SK-N-SH (cell line): ENCODE results near the gene GPR12. TPM values are rescaled to one million over a fixed set of nuclear protein-coding genes. Genes with fewer than 3 reads are reported as not detected.

Source experiments
- CTCF ChIA-PET: fragments of 300-600, 350-600 bp; formaldehyde crosslinking; extraction: SDS; loops from one replicate; lab custom pipeline; 2021; lab: Yijun Ruan, JAX
- POLR2A ChIA-PET: fragments of 350-600 bp; sonication (Branson Sonifier 250); formaldehyde crosslinking; extraction: SDS; loops from one replicate; lab custom pipeline; 2020; ENCODE audit warnings: antibody characterized with exemption, inconsistent platforms; lab: Yijun Ruan, JAX
- DNase-seq: peaks from one replicate; pipeline ENCODE4 v3.0.0; 2012
- H2AFZ ChIP-seq: fragments of 200-600 bp; sonication (generic); 2 replicates; pipeline ENCODE4 v1.8.1; 2016; ENCODE audit warnings: antibody characterized with exemption, mild to moderate bottlenecking, low read depth
- H3F3A ChIP-seq: fragments of 200-600 bp; sonication (generic); replicated peaks from 2 replicates; pipeline ENCODE3; 2016; ENCODE audit warnings: antibody characterized with exemption, mild to moderate bottlenecking; ENCODE audit not compliant: insufficient read depth
- H3K27ac ChIP-seq, 2 experiments: fragments of 200-500 bp in 1 of 2; fragments of 200-600 bp in 1 of 2; sonication (Bioruptor generic) in 1 of 2; sonication (generic), shearing (Covaris generic) in 1 of 2; 2 replicates each; pipeline versions ENCODE4 v1.5.1 to v1.6.1; 2014 to 2016; ENCODE audit warnings: low read depth in 2 of 2, inconsistent platforms in 1 of 2, low read length in 1 of 2, mild to moderate bottlenecking in 1 of 2, mixed read lengths in 1 of 2
- H3K27me3 ChIP-seq: fragments of 200-600 bp; sonication (generic), shearing (Covaris generic); 2 replicates; pipeline ENCODE4 v1.6.1; 2016; ENCODE audit warnings: mixed run types; ENCODE audit not compliant: insufficient read depth
- H3K36me3 ChIP-seq, 2 experiments: fragments of 200-500 bp in 1 of 2; fragments of 200-600 bp in 1 of 2; sonication (Bioruptor generic) in 1 of 2; sonication (generic) in 1 of 2; replicated peaks in 1 of 2; 2 replicates each; pipeline versions ENCODE3 to v1.5.1; 2014 to 2016; ENCODE audit warnings: low read length in 1 of 2, mild to moderate bottlenecking in 1 of 2; ENCODE audit not compliant: insufficient read depth in 2 of 2, control insufficient read depth in 1 of 2
- H3K4me1 ChIP-seq, 2 experiments: fragments of 200-500 bp in 1 of 2; fragments of 200-600 bp in 1 of 2; sonication (Bioruptor generic) in 1 of 2; sonication (generic), shearing (Covaris generic) in 1 of 2; 2 replicates each; pipeline versions ENCODE4 v1.5.1 to v1.6.1; 2014 to 2016; ENCODE audit warnings: low read depth in 1 of 2, low read length in 1 of 2, mixed run types in 1 of 2; ENCODE audit not compliant: insufficient read depth in 2 of 2, control insufficient read depth in 1 of 2
- H3K4me2 ChIP-seq: fragments of 200-600 bp; sonication (generic), shearing (Covaris generic); 2 replicates; pipeline ENCODE4 v1.6.1; 2017; ENCODE audit warnings: mixed run types
- H3K4me3 ChIP-seq, 2 experiments: fragments of 200-500 bp in 1 of 2; fragments of 200-600 bp in 1 of 2; sonication (Bioruptor generic) in 1 of 2; sonication (generic), shearing (Covaris generic) in 1 of 2; 2 replicates each; pipeline versions ENCODE4 v1.5.1 to v1.8.1; 2014 to 2016; ENCODE audit warnings: low read depth in 2 of 2, inconsistent platforms in 1 of 2, low read length in 1 of 2, mild to moderate bottlenecking in 1 of 2, mixed read lengths in 1 of 2, moderate library complexity in 1 of 2
- H3K79me2 ChIP-seq: fragments of 200-600 bp; sonication (generic); 2 replicates; pipeline ENCODE4 v1.8.1; 2017; ENCODE audit warnings: mild to moderate bottlenecking; ENCODE audit not compliant: insufficient read depth
- H3K9ac ChIP-seq: fragments of 200-600 bp; sonication (generic); 2 replicates; pipeline ENCODE4 v1.6.1; 2017; ENCODE audit warnings: mixed run types
- H3K9me2 ChIP-seq: fragments of 200-600 bp; sonication (generic); 2 replicates; pipeline ENCODE4 v1.6.1; 2017; ENCODE audit warnings: mixed run types
- H3K9me3 ChIP-seq: fragments of 200-600 bp; sonication (generic); 2 replicates; pipeline ENCODE4 v1.6.1; 2017; ENCODE audit warnings: mixed run types, mild to moderate bottlenecking, moderate library complexity
- H4K20me1 ChIP-seq: fragments of 200-600 bp; sonication (generic); 2 replicates; pipeline ENCODE4 v1.6.1; 2017; ENCODE audit warnings: mild to moderate bottlenecking, mixed run types; ENCODE audit not compliant: insufficient read depth
- CHD2 ChIP-seq: fragments of 150-350 bp; IDR thresholded peaks from 2 replicates; pipeline ENCODE4 v1.6.1; 2018; ENCODE audit warnings: low read length; ENCODE audit not compliant: partially characterized antibody
- ELF1 ChIP-seq: IDR thresholded peaks from 2 replicates; pipeline ENCODE4 v1.4.0; 2012
- EZH2phosphoT487 ChIP-seq: fragments of 200-600 bp; sonication (generic); IDR thresholded peaks from 2 replicates; pipeline ENCODE4 v1.6.1; 2017; ENCODE audit warnings: low read depth, mixed run types, mild to moderate bottlenecking, antibody characterized with exemption, moderate library complexity, borderline replicate concordance
- GATA2 ChIP-seq: sonication (generic); formaldehyde crosslinking; IDR thresholded peaks from 2 replicates; pipeline ENCODE4 v1.5.0; 2020; ENCODE audit warnings: mild to moderate bottlenecking, missing genetic modification reagents
- NRF1 ChIP-seq: IDR thresholded peaks from 2 replicates; pipeline ENCODE4 v1.6.1; 2012; ENCODE audit warnings: low read depth, mild to moderate bottlenecking, low read length
- TAF1 ChIP-seq: IDR thresholded peaks from 2 replicates; pipeline ENCODE4 v1.6.1; 2012; ENCODE audit warnings: low read depth, mild to moderate bottlenecking, low read length, moderate library complexity, borderline replicate concordance
- USF1 ChIP-seq: IDR thresholded peaks from 2 replicates; pipeline ENCODE4 v1.4.0; 2012; ENCODE audit warnings: low read depth, borderline replicate concordance
- WGBS: methylation state at CpG from one replicate; pipeline ENCODE4 v1.1.6; 2017; ENCODE audit warnings: low lambda C conversion rate; 5-methylcytosine and 5-hydroxymethylcytosine counted together
- polyA plus RNA-seq, 3 experiments: library from polyadenylated mRNA; depleted of rRNA; stranded (reverse); fragments of >200 nt; gene quantifications; 2 replicates each; pipeline ENCODE4 v1.2.3, GENCODE V29; 2012
- TF ChIP-seq, protein P1 (sequence below): IDR thresholded peaks from 2 replicates; pipeline ENCODE4 v1.6.1; 2012; ENCODE audit warnings: mild to moderate bottlenecking, low read depth, low read length, moderate library complexity

Gene GPR12
- polyA plus RNA-seq, 1 of the 3 experiments (the other 2 are of a cell fraction) = not detected

- Histone ChIP-seq H3K79me2 (no peaks in the 10 kb centered on the region), H4K20me1 (no peaks in the 10 kb centered on the region), H3K9me2 (no peaks in the 10 kb centered on the region), H3K4me2 (no peak overlapping the region), H3K36me3 (no peaks in the 10 kb centered on the region), H3K4me3 (no peak overlapping the region), H3K4me1 (no peaks in the 10 kb centered on the region), H3K27ac (no peak overlapping the region), H3K9me3 (no peaks in the 10 kb centered on the region), H3K27me3 (peaks cover 4% of the 10 kb centered on the region; the same call in 1 of the 2 replicates), H3K9ac (no peak overlapping the region), H2AFZ (no peak overlapping the region), H3F3A (no peaks in the 10 kb centered on the region)
- TF ChIP-seq EZH2phosphoT487 (no peak), ELF1 (no peak), USF1 (no peak), GATA2 (CRISPR knock-in tag) (no peak), NRF1 (no peak), CHD2 (no peak), TAF1 (no peak)
- DNase-seq = no peak
- POLR2A ChIA-PET = no interaction called here
- CTCF ChIA-PET = no interaction called here
- WGBS = 66% methylated on average over 13 of the region's 25 CpGs
Observed at GRCh38 chr13:26742691-26743358, 17.8 kb downstream of the GPR12 start.

GRCh38 chr13:26735677-26736076 lies 24.9 kb downstream of the GPR12 start:
- Histone ChIP-seq H3K4me1 (no peaks in the 10 kb centered on the region), H3K27ac (no peak overlapping the region), H3K4me3 (no peak overlapping the region), H3F3A (no peaks in the 10 kb centered on the region), H3K9me2 (no peaks in the 10 kb centered on the region), H3K27me3 (no peaks in the 10 kb centered on the region), H2AFZ (no peak overlapping the region), H3K4me2 (no peak overlapping the region), H3K9ac (no peak overlapping the region), H3K79me2 (no peaks in the 10 kb centered on the region), H3K9me3 (no peaks in the 10 kb centered on the region), H3K36me3 (no peaks in the 10 kb centered on the region), H4K20me1 (no peaks in the 10 kb centered on the region)
- DNase-seq = no peak
- POLR2A ChIA-PET = no interaction called here
- CTCF ChIA-PET = interaction anchor here (1.3 kb wide), 1 partner anchor 196 kb away, joined by 4 read pairs; no protein-coding TSS in a partner anchor
- 44% methylated on average over 9 of the region's 9 CpGs for WGBS
- TF ChIP-seq, protein P1, sequence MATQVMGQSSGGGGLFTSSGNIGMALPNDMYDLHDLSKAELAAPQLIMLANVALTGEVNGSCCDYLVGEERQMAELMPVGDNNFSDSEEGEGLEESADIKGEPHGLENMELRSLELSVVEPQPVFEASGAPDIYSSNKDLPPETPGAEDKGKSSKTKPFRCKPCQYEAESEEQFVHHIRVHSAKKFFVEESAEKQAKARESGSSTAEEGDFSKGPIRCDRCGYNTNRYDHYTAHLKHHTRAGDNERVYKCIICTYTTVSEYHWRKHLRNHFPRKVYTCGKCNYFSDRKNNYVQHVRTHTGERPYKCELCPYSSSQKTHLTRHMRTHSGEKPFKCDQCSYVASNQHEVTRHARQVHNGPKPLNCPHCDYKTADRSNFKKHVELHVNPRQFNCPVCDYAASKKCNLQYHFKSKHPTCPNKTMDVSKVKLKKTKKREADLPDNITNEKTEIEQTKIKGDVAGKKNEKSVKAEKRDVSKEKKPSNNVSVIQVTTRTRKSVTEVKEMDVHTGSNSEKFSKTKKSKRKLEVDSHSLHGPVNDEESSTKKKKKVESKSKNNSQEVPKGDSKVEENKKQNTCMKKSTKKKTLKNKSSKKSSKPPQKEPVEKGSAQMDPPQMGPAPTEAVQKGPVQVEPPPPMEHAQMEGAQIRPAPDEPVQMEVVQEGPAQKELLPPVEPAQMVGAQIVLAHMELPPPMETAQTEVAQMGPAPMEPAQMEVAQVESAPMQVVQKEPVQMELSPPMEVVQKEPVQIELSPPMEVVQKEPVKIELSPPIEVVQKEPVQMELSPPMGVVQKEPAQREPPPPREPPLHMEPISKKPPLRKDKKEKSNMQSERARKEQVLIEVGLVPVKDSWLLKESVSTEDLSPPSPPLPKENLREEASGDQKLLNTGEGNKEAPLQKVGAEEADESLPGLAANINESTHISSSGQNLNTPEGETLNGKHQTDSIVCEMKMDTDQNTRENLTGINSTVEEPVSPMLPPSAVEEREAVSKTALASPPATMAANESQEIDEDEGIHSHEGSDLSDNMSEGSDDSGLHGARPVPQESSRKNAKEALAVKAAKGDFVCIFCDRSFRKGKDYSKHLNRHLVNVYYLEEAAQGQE = no peak
